Measurements from ENCODE around the gene GRK6. TPM values are rescaled to one million over a fixed set of nuclear protein-coding genes. Genes with fewer than 3 reads are reported as not detected.

GRK6 gene
- total RNA-seq = 18.3 and 19.2 TPM in 2 replicates

- H3K27ac ChIP-seq (ENCODE audit: low read depth, low read length) = peak within 1 kb of the TSS; percentile 80
- peak within 1 kb of the TSS; percentile 95 for H3K4me2 ChIP-seq (ENCODE audit: insufficient read depth, low read length)
- H4K20me1 ChIP-seq (ENCODE audit: insufficient read depth, low read length) = peaks cover 15% of the 10 kb centered on the region
- H3K9me3 ChIP-seq (ENCODE audit: low read depth, low read length) = no peaks in the 10 kb centered on the region
- no peaks in the 10 kb centered on the region for H3K36me3 ChIP-seq (ENCODE audit: insufficient read depth, low read length)
- H3K27me3 ChIP-seq (ENCODE audit: insufficient read depth, low read length) = no peaks in the 10 kb centered on the region
- peak within 1 kb of the TSS; percentile 96 for H2AFZ ChIP-seq (ENCODE audit: low read length)
- H3K4me3 ChIP-seq (ENCODE audit: insufficient read depth, low read length) = peak within 1 kb of the TSS; percentile 85
- peaks cover 30% of the 10 kb centered on the region for H3K79me2 ChIP-seq (ENCODE audit: insufficient read depth, low read length)
- peak; percentile 93 for DNase-seq (ENCODE audit: insufficient read length, low spot score, missing footprints)
- no peak for TF ChIP-seq CTCF (IDR thresholded peaks at IDR 0.05; ENCODE audit: extremely low read depth, low read depth, low read length)
- H3K4me1 ChIP-seq (ENCODE audit: insufficient read depth, low read length) = peaks cover 20% of the 10 kb centered on the region
Observed at GRCh38 chr5:177426566-177427210, at the start of gene GRK6. TSS of gene GRK6 (plus strand) at chr5:177426676. CDS start at chr5:177426846, 170 bp downstream.

GRCh38 chr5:177377851-177378776, 48.4 kb upstream of the GRK6 start:
- no peaks in the 10 kb centered on the region for H3K36me3 ChIP-seq (ENCODE audit: insufficient read depth, low read length)

GRCh38 chr5:177378884-177379883, 47.3 kb upstream of the GRK6 start:
- H2AFZ ChIP-seq (ENCODE audit: low read length) = peak overlapping the region; percentile 50
- TF ChIP-seq CTCF (IDR thresholded peaks at IDR 0.05; ENCODE audit: extremely low read depth, low read depth, low read length) = no peak
- peaks cover 23% of the 10 kb centered on the region for H3K27me3 ChIP-seq (ENCODE audit: insufficient read depth, low read length)
- H3K79me2 ChIP-seq (ENCODE audit: insufficient read depth, low read length) = no peaks in the 10 kb centered on the region
- H3K27ac ChIP-seq (ENCODE audit: low read depth, low read length) = peak overlapping the region; percentile 28
- peak overlapping the region; percentile 36 for H3K4me2 ChIP-seq (ENCODE audit: insufficient read depth, low read length)
- H3K4me1 ChIP-seq (ENCODE audit: insufficient read depth, low read length) = peaks cover 7% of the 10 kb centered on the region
- DNase-seq (ENCODE audit: insufficient read length, low spot score, missing footprints) = peak; percentile 97
- no peaks in the 10 kb centered on the region for H3K36me3 ChIP-seq (ENCODE audit: insufficient read depth, low read length)
- no peak overlapping the region for H3K4me3 ChIP-seq (ENCODE audit: insufficient read depth, low read length)
- no peaks in the 10 kb centered on the region for H4K20me1 ChIP-seq (ENCODE audit: insufficient read depth, low read length)
- H3K9me3 ChIP-seq (ENCODE audit: low read depth, low read length) = no peaks in the 10 kb centered on the region

More at GRCh38 chr5:177377851-177378776, 48.4 kb upstream of the GRK6 start:
- Histone ChIP-seq H3K4me3 (ENCODE audit: insufficient read depth, low read length) (no peak overlapping the region), H3K4me2 (ENCODE audit: insufficient read depth, low read length) (no peak overlapping the region), H3K9me3 (ENCODE audit: low read depth, low read length) (no peaks in the 10 kb centered on the region), H3K27ac (ENCODE audit: low read depth, low read length) (no peak overlapping the region), H3K79me2 (ENCODE audit: insufficient read depth, low read length) (no peaks in the 10 kb centered on the region), H4K20me1 (ENCODE audit: insufficient read depth, low read length) (no peaks in the 10 kb centered on the region), H3K4me1 (ENCODE audit: insufficient read depth, low read length) (peaks cover 7% of the 10 kb centered on the region), H2AFZ (ENCODE audit: low read length) (no peak overlapping the region), H3K27me3 (ENCODE audit: insufficient read depth, low read length) (peaks cover 12% of the 10 kb centered on the region)
- TF ChIP-seq CTCF (IDR thresholded peaks at IDR 0.05; ENCODE audit: extremely low read depth, low read depth, low read length) = no peak
- DNase-seq (ENCODE audit: insufficient read length, low spot score, missing footprints) = no peak

All from osteoblast (primary cell).